ENCODE measurements around the gene F3. TPM values are rescaled to one million over a fixed set of nuclear protein-coding genes. Genes with fewer than 3 reads are reported as not detected.

Gene F3
- total RNA-seq, 1 experiment from 2014 or later, result 296 TPM

GRCh38 chr1:94501935-94502334 lies 39.6 kb downstream of the F3 start:
- TF ChIP-seq, protein P1, sequence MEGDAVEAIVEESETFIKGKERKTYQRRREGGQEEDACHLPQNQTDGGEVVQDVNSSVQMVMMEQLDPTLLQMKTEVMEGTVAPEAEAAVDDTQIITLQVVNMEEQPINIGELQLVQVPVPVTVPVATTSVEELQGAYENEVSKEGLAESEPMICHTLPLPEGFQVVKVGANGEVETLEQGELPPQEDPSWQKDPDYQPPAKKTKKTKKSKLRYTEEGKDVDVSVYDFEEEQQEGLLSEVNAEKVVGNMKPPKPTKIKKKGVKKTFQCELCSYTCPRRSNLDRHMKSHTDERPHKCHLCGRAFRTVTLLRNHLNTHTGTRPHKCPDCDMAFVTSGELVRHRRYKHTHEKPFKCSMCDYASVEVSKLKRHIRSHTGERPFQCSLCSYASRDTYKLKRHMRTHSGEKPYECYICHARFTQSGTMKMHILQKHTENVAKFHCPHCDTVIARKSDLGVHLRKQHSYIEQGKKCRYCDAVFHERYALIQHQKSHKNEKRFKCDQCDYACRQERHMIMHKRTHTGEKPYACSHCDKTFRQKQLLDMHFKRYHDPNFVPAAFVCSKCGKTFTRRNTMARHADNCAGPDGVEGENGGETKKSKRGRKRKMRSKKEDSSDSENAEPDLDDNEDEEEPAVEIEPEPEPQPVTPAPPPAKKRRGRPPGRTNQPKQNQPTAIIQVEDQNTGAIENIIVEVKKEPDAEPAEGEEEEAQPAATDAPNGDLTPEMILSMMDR (IDR thresholded peaks at IDR 0.05; ENCODE audit: unreplicated experiment), result no peak
- no peak for DNase-seq (ENCODE audit: unreplicated experiment)
- H3K9me3 Mint-ChIP-seq (ENCODE audit: unreplicated experiment), result no peaks in the 10 kb centered on the region
- ChIA-PET CTCF (interaction anchor here (0.6 to 4.6 kb wide), 6 partner anchors 12 to 303 kb away, joined by 3 to 24 read pairs (median 4); no protein-coding TSS in a partner anchor), POLR2A (no interaction called here)
- peaks cover 6% of the 10 kb centered on the region for H3K4me1 Mint-ChIP-seq (ENCODE audit: insufficient read depth, unreplicated experiment)
- H3K4me3 Mint-ChIP-seq (ENCODE audit: unreplicated experiment), result no peak overlapping the region
- peaks cover 75% of the 10 kb centered on the region for H3K36me3 Mint-ChIP-seq (ENCODE audit: insufficient read depth, unreplicated experiment)
- no TSS peak for BruUV-seq (replicated peaks)
- no peak overlapping the region for H3K27ac Mint-ChIP-seq (ENCODE audit: low read depth, unreplicated experiment)
- no peaks in the 10 kb centered on the region for H3K27me3 Mint-ChIP-seq (ENCODE audit: insufficient read depth, unreplicated experiment)
- intact Hi-C loops (cut with micrococcal nuclease), result no loop called here

- ChIA-PET POLR2A (no interaction called here), CTCF (interaction anchor here (0.6 to 4.6 kb wide), 6 partner anchors 14 to 1030 kb away, joined by 3 to 24 read pairs (median 4); no protein-coding TSS in a partner anchor)
- intact Hi-C loops (cut with micrococcal nuclease), result no loop called here
- Mint-ChIP-seq H3K4me3 (ENCODE audit: unreplicated experiment) (no peak overlapping the region), H3K9me3 (ENCODE audit: unreplicated experiment) (no peaks in the 10 kb centered on the region), H3K36me3 (ENCODE audit: insufficient read depth, unreplicated experiment) (peaks cover 75% of the 10 kb centered on the region), H3K27me3 (ENCODE audit: insufficient read depth, unreplicated experiment) (no peaks in the 10 kb centered on the region), H3K4me1 (ENCODE audit: insufficient read depth, unreplicated experiment) (peaks cover 6% of the 10 kb centered on the region), H3K27ac (ENCODE audit: low read depth, unreplicated experiment) (no peak overlapping the region)
- TF ChIP-seq, protein P1 (IDR thresholded peaks at IDR 0.05; ENCODE audit: unreplicated experiment), result no peak
- BruUV-seq (replicated peaks), result no TSS peak
- no peak for DNase-seq (ENCODE audit: unreplicated experiment)
Measured at GRCh38 chr1:94501426-94501825, 40.1 kb downstream of the F3 start.

- Mint-ChIP-seq H3K4me1 (ENCODE audit: insufficient read depth, unreplicated experiment) (no peaks in the 10 kb centered on the region), H3K27me3 (ENCODE audit: insufficient read depth, unreplicated experiment) (no peaks in the 10 kb centered on the region), H3K4me3 (ENCODE audit: unreplicated experiment) (no peak overlapping the region), H3K9me3 (ENCODE audit: unreplicated experiment) (no peaks in the 10 kb centered on the region), H3K27ac (ENCODE audit: low read depth, unreplicated experiment) (no peak overlapping the region), H3K36me3 (ENCODE audit: insufficient read depth, unreplicated experiment) (peaks cover 37% of the 10 kb centered on the region)
- DNase-seq (ENCODE audit: unreplicated experiment), result no peak
- intact Hi-C loops (cut with micrococcal nuclease), result no loop called here
- ChIA-PET POLR2A (interaction anchor here (0.7 kb wide), 1 partner anchor 351 kb away, joined by 3 read pairs; no protein-coding TSS in a partner anchor), CTCF (interaction anchor here (0.6 to 0.7 kb wide), 2 partner anchors 18 to 310 kb away, joined by 3 to 5 read pairs; no protein-coding TSS in a partner anchor)
- BruUV-seq (replicated peaks), result no TSS peak
- TF ChIP-seq, protein P1 (IDR thresholded peaks at IDR 0.05; ENCODE audit: unreplicated experiment), result no peak
Measured at GRCh38 chr1:94496076-94496755, 45.3 kb downstream of the F3 start.

DNA sequence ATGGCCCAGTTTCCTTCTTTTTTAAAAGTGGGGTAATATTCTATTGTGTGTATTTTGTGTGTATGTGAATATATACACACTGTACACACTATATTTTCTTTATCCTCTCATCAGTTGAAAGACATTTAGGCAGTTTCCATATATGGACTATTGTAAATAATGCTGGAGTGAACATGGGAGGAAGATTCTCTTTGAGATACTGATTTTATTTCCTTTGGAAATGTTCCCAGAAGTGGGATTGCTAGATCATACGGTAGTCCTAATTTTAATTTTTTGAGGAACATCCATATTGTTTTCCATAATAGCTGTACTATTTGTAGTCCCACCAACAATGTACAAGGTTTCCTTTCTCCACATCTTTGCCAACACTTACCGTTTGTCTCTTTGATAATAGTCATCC lies 51.0 kb downstream of the F3 start:
- H3K9me3 Mint-ChIP-seq (ENCODE audit: unreplicated experiment), result no peaks in the 10 kb centered on the region
- intact Hi-C loops (cut with micrococcal nuclease), result no loop called here
- no peak overlapping the region for H3K4me3 Mint-ChIP-seq (ENCODE audit: unreplicated experiment)
- H3K27ac Mint-ChIP-seq (ENCODE audit: low read depth, unreplicated experiment), result no peak overlapping the region
- ChIA-PET CTCF (interaction anchor here (1.0 kb wide), 1 partner anchor 312 kb away, joined by 4 read pairs; no protein-coding TSS in a partner anchor), POLR2A (interaction anchor here (1.5 kb wide), 1 partner anchor 15 kb away, joined by 3 read pairs; no protein-coding TSS in a partner anchor)
- TF ChIP-seq, protein P1 (IDR thresholded peaks at IDR 0.05; ENCODE audit: unreplicated experiment), result no peak
- H3K27me3 Mint-ChIP-seq (ENCODE audit: insufficient read depth, unreplicated experiment), result no peaks in the 10 kb centered on the region
- BruUV-seq (replicated peaks), result no TSS peak
- H3K36me3 Mint-ChIP-seq (ENCODE audit: insufficient read depth, unreplicated experiment), result peaks cover 23% of the 10 kb centered on the region
- H3K4me1 Mint-ChIP-seq (ENCODE audit: insufficient read depth, unreplicated experiment), result no peaks in the 10 kb centered on the region
- DNase-seq (ENCODE audit: unreplicated experiment), result no peak
